Measurements from ENCODE around the gene NANOS1.

DNA sequence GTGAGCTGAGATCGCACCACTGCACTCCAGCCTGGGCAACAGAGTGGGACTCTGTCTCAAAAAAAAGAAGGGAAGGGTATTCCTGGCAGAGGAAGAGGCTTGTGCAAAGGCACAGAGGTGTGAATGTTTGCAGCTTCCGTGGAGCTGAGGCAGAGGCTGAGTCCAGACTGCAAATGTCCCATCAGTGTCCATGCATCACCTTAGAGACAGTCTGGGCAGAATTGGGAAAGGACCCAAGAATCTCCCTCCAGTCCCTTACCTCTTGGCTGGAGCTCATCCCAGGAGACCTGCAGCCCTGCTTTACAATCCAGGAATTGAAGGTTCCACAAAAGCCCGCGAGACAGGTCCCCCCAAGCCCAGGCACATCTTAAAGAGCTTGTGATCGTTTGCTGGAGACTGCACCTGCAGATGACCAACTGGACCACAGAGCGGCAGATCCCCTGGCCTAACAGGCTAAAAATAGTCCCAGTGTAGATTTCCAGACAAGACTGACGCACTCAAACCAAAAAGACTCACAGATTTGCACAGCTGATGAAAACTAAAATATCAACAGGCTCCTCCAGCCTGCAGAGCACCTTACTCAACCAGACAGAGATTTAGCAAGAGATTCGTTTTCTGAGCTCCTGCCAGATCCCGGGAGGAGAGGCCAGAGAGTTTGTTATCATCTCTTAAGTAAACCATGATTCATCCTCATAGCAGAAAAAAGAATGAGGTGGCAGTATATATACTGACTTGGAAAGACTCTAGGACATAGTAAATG lies 22.9 kb upstream of the NANOS1 start:
- TF ChIP-seq, protein P1, sequence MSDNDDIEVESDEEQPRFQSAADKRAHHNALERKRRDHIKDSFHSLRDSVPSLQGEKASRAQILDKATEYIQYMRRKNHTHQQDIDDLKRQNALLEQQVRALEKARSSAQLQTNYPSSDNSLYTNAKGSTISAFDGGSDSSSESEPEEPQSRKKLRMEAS (IDR thresholded peaks at IDR 0.05; ENCODE audit: low read depth, low read length) = no peak
- TF ChIP-seq, protein P2, sequence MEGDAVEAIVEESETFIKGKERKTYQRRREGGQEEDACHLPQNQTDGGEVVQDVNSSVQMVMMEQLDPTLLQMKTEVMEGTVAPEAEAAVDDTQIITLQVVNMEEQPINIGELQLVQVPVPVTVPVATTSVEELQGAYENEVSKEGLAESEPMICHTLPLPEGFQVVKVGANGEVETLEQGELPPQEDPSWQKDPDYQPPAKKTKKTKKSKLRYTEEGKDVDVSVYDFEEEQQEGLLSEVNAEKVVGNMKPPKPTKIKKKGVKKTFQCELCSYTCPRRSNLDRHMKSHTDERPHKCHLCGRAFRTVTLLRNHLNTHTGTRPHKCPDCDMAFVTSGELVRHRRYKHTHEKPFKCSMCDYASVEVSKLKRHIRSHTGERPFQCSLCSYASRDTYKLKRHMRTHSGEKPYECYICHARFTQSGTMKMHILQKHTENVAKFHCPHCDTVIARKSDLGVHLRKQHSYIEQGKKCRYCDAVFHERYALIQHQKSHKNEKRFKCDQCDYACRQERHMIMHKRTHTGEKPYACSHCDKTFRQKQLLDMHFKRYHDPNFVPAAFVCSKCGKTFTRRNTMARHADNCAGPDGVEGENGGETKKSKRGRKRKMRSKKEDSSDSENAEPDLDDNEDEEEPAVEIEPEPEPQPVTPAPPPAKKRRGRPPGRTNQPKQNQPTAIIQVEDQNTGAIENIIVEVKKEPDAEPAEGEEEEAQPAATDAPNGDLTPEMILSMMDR (IDR thresholded peaks at IDR 0.05; ENCODE audit: low read depth, low read length) = no peak
- no peak for TF ChIP-seq POLR2A (IDR thresholded peaks at IDR 0.05; ENCODE audit: extremely low read depth, insufficient read length)

Measured in NB4 (cell line).